Progenitor cell of endocrine pancreas (in vitro differentiated cells): Measurements from ENCODE around the gene TMEM181. TPM values are rescaled to one million over a fixed set of nuclear protein-coding genes. Genes with fewer than 3 reads are reported as not detected.
"Not testable (repeated sequence)": the region's sequence is repeated elsewhere in the genome, so short reads cannot be mapped to it uniquely, and the experiment has no call there.

ENCODE experiments used
- DNase-seq: peaks from one replicate; pipeline ENCODE4 v3.0.0; 2021; ENCODE audit warnings: low spot score; ENCODE audit not compliant: unreplicated experiment
- H3K27ac Mint-ChIP-seq: 2 replicates; pipeline ENCODE4 v1.8.0; 2021; ENCODE audit warnings: mild to moderate bottlenecking, moderate library complexity, mixed read lengths
- H3K27me3 Mint-ChIP-seq: 2 replicates; pipeline ENCODE4 v1.8.0; 2021; ENCODE audit warnings: mixed read lengths
- H3K36me3 Mint-ChIP-seq: 2 replicates; pipeline ENCODE4 v1.8.0; 2022; ENCODE audit warnings: mixed read lengths; ENCODE audit not compliant: insufficient read depth
- H3K4me1 Mint-ChIP-seq: 2 replicates; pipeline ENCODE4 v1.8.0; 2021; ENCODE audit warnings: low read depth, mixed read lengths
- H3K4me3 Mint-ChIP-seq: 2 replicates; pipeline ENCODE4 v1.8.0; 2021; ENCODE audit warnings: low read depth, mild to moderate bottlenecking, moderate library complexity, mixed read lengths
- H3K9me3 Mint-ChIP-seq: 2 replicates; pipeline ENCODE4 v1.8.0; 2021; ENCODE audit warnings: low read depth, mixed read lengths
- CTCF ChIP-seq: fragments of 200-600 bp; sonication (generic); IDR thresholded peaks from one replicate; pipeline ENCODE4 v1.5.0; 2021; ENCODE audit warnings: antibody characterized with exemption, mild to moderate bottlenecking; ENCODE audit not compliant: unreplicated experiment
- total RNA-seq: library from RNA; stranded (reverse); gene quantifications from 2 replicates; pipeline ENCODE4 v1.2.1, GENCODE V29; 2021

Gene TMEM181
- total RNA-seq, 1 donor from 2014 or later: 33.9 TPM

GRCh38 chr6:158653577-158654354 is 93.9 kb downstream of the TMEM181 start:
- Mint-ChIP-seq H3K4me3 (no peak overlapping the region), H3K9me3 (no peaks in the 10 kb centered on the region), H3K27me3 (peaks cover 7% of the 10 kb centered on the region), H3K27ac (no peak overlapping the region), H3K36me3 (no peaks in the 10 kb centered on the region), H3K4me1 (peaks cover 3% of the 10 kb centered on the region)
- TF ChIP-seq CTCF: no peak
- no peak for DNase-seq

- peaks cover 7% of the 10 kb centered on the region for H3K27me3 Mint-ChIP-seq
- peaks cover 3% of the 10 kb centered on the region for H3K4me1 Mint-ChIP-seq
- H3K36me3 Mint-ChIP-seq: no peaks in the 10 kb centered on the region
- no peak overlapping the region for H3K4me3 Mint-ChIP-seq
- peak overlapping the region; percentile 11 for H3K27ac Mint-ChIP-seq
- H3K9me3 Mint-ChIP-seq: no peaks in the 10 kb centered on the region
- DNase-seq: no peak
- no peak for TF ChIP-seq CTCF
These were observed 94.6 kb downstream of the TMEM181 start for GRCh38 chr6:158654498-158654897.

- no peak for DNase-seq
- TF ChIP-seq CTCF: no peak
- H3K27ac Mint-ChIP-seq: no peak overlapping the region
These were observed 95.1 kb downstream of the TMEM181 start for GRCh38 chr6:158654960-158655489.

GRCh38 chr6:158655569-158656450 is 95.9 kb downstream of the TMEM181 start:
- peaks cover 7% of the 10 kb centered on the region for H3K27me3 Mint-ChIP-seq
- no peak for TF ChIP-seq CTCF

More at GRCh38 chr6:158654960-158655489, 95.1 kb downstream of the TMEM181 start:
- Mint-ChIP-seq H3K4me3 (no peak overlapping the region), H3K9me3 (no peaks in the 10 kb centered on the region), H3K4me1 (peaks cover 3% of the 10 kb centered on the region), H3K27me3 (peaks cover 7% of the 10 kb centered on the region), H3K36me3 (no peaks in the 10 kb centered on the region)

GRCh38 chr6:158656986-158657385 is 97.1 kb downstream of the TMEM181 start:
- not testable (repeated sequence) for H3K36me3 Mint-ChIP-seq, H3K27me3 Mint-ChIP-seq, H3K9me3 Mint-ChIP-seq, H3K4me3 Mint-ChIP-seq, H3K27ac Mint-ChIP-seq, H3K4me1 Mint-ChIP-seq, DNase-seq

More at GRCh38 chr6:158655569-158656450, 95.9 kb downstream of the TMEM181 start:
- Mint-ChIP-seq H3K9me3 (no peaks in the 10 kb centered on the region), H3K36me3 (no peaks in the 10 kb centered on the region), H3K27ac (no peak overlapping the region), H3K4me3 (no peak overlapping the region), H3K4me1 (peaks cover 3% of the 10 kb centered on the region)
- DNase-seq: no peak
